NCI-H146 (cell line): ENCODE measurements around the gene FGGY.

Experiments
- DNase-seq: peaks from one replicate; lab custom pipeline; 2025; lab: John Stamatoyannopoulos, UW

FGGY gene

DNA sequence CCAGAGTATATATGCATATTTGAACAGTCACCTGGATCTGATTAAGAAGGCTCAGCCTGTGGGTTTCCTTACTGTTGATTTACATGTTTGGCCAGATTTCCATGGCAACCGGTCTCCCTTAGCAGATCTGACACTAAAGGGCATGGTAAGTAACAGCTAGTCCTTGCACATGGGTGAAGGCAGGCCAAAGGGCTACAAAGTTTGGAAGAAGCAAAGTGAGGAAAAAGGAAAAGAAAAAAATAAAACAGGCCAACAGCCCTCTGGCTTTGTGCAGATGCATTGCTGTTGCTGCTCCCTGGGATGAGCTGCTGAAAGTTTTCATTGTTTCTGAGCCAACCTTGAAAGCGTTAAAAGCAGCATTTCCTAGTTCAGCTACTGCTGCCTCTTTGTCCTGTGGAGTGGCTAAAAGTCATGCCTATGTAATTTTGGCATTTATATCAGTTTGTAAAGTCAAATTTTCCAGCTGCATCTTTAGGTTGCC lies 341.4 kb downstream of the FGGY start:
- peak; percentile 25 for DNase-seq

DNA sequence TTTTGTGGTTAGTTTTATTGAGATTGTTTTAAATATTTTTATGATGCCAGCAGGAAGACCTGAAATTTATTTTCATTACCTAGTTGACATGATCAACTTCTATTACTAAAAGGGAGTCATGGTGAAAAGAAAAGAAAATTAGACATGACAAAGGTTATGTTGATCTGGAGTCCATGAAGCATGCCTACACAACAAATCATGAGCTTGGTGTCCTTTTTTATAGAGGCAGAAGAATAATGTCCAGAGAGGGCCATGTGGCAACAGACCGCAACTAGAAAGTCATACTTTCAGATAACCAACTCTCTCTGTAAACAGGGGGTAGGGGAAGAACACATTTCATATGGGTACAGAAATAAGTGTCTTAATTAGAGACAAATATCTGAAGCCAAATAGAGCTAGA lies 342.4 kb downstream of the FGGY start:
- no peak for DNase-seq

DNA sequence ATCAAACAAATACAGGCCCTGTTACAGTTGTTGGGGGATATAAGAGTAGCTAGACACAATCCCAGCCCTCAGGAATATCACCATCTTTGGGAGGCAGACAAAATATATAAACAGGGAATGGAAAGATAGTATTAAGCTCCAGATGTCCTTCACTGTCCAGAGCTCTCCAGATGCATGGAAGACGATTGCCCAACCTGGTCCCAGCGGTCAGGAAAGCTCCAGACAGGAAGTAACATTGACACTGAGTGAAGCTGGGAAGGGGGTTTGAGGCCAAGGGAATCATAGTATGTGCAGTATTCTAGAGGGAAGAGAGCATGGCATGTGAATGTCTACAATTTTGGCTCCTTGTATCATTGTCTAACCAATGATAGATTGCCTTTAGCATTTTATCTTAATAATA lies 344.0 kb downstream of the FGGY start:
- no peak for DNase-seq

DNA sequence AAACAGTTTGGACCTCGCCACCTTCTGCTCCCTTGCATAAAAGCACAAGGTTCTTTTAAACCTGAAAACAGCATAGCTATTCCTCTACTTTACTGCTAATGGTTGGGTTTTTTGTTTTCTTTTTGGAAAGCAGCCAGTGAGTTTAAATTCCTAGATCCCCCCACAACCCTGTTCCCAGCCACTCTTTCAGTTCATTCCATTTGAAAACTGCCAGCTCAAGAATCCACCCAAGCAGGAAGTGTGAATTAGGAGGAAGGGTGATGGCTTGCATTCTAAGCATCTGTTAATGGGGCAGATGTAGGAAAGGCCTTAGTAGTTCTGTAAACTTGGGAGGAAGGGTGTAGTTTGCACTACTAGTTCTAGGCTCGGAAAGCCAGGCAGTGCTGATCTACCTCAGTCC lies 344.9 kb downstream of the FGGY start:
- no peak for DNase-seq

DNA sequence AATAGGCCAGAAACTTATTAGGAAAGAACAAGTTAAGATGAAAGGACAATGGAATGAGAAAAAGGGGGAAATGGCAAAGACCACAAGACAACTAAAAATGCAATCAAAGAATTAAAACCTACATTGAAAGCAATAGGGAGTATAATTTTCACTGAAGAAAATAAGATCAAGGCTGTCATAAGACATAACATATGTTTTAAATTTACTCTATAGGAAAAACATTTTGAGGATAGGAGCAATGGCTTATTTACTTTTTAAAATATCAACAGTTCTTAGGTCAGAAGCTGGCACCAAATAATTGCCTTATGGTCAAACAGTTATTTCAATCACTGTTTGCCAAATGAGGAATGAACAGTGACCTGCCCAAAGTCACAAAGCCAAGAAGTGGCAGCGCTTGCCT lies 346.6 kb downstream of the FGGY start:
- no peak for DNase-seq

DNA sequence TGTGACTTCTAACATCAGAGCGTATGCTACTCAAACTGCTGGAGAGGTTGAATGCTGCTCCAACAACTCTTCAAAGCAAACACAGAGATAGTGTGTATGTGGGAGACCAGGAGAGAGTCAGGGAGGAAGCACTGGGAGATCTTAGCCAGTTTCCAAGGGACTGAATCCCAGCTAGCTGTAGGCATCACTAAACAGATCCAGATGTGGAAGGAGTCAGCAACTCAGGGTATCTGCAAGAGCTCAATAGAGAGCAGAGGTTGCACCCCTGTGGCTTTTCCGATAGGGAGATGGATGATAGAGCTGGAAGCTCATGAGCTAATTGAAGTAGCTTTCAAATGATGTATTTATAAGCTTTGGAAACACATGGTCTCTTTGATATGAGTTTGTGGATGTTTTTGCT lies 349.0 kb downstream of the FGGY start:
- no peak for DNase-seq

DNA sequence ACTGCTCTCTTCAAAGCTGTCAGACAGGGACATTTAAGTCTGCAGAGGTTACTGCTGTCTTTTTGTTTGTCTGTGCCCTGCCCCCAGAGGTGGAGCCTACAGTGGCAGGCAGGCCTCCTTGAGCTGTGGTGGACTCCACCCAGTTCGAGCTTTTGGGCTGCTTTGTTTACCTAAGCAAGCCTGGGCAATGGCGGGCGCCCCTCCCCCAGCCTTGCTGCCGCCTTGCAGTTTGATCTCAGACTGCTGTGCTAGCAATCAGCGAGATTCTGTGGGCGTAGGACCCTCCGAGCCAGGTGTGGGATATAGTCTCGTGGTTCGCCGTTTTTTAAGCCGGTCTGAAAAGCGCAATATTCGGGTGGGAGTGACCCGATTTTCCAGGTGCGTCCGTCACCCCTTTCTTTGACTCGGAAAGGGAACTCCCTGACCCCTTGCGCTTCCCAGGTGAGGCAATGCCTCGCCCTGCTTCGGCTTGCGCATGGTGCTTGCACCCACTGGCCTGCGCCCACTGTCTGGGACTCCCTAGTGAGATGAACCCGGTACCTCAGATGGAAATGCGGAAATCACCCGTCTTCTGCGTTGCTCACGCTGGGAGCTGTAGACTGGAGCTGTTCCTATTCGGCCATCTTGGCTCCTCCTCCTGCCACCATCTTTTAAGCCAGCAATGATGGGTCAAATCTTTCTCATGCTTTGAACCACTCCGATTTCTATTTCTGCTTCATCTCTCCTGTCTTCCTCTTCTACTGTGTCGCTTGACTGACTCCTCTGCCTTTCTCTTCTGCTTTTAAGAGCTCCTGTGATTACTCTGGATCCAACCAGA lies 356.5 kb downstream of the FGGY start:
- peak; percentile 48 for DNase-seq

DNA sequence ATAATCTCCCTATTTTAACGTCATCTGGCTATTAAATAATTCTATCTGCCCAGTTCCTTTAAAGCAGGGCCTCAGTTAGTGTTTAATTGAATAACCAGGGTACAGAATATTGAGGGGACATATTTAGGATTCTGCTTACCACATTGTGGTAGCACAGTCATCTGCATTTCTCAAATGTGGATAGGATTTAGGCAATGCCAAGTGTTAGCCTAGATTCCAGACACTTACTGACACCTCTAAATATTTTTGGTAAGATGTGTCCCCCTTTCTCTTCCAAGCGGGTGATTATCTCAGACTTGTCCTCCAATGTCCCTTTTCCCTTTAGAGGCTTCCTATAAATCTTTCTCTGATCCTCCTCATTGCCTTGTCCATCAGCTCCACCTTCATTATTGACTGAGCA lies 357.1 kb downstream of the FGGY start:
- no peak for DNase-seq

DNA sequence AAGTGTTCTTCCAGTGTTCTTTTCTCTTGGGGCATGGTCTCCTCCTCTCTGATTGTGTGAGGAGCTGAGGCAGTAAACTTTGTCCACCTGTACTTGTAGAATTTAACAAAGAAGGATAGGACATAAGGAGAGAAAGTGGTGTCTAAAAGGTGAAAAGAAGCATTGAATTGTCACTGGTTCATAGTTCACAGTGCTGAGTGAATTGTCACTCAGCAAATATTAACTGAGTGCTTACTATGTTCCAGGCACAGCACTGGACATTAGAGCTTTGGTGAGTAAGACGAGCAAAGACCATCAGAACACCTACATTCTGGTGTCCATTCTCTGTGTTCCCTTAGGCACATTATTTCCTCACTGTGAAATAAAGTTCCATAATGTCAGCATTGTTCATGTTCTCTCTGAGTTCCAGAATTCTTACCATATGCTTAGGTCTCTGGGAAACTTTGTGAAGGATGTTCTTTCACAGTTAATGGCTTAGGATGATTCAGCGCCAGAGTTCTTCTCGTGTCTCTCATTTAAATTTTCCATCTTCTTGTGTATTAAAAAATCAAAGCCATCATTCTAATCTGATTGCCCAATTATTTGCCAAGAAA lies 361.1 kb downstream of the FGGY start:
- no peak for DNase-seq

DNA sequence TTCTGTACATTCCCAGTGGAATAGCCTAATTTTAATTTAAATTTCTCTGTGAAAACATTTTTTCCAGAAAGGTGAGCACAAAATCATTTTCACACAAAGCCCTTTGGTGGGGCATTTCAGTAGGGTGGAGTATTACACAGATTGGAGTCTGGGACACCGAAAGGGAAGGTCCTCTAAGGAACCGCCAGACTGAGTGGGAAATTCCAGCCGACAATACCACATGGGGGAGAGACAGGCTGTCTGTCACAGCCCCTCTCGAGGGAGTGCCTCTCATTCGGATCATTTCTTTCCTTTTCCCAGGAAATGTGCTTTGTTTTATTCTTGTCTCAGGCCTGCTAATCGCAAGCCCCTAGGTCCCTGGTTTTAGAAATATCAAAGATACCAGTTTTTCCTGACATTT lies 367.3 kb downstream of the FGGY start:
- no peak for DNase-seq

DNA sequence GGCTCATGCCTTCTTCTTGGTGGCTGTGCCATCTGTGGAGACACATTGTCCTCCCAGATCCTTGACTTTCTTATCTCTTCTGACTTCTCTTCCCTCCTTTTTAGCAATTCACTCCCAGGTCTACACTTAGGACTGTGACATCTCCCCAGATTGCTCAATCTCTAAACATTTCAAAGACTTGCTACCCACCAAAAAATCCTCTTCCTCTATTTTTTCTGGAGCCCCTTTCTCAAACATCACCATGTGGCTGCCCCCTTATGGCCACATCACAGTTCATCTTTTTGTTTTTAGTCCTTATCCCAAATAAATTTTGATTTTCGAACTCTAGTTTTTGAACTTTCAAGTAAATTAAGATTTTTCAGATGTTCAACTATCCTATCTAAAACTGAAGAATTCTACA lies 369.2 kb downstream of the FGGY start:
- DNase-seq = no peak

DNA sequence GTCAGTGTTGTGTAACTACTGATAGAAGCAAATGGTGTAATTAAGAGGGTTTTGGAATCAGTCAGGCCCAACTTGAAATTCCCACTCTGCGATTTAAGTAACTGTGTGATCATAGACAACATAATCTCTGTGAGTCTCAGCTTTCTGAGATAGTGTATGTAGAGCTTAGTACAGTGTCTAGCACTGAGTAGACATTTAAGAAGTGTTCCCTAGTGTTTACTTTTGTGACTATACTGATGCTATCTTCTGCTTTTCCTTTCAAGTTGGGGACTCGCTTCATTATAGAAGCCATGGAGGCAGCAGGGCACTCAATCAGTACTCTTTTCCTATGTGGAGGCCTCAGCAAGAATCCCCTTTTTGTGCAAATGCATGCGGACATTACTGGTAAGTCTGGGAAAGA lies 370.1 kb downstream of the FGGY start:
- no peak for DNase-seq

DNA sequence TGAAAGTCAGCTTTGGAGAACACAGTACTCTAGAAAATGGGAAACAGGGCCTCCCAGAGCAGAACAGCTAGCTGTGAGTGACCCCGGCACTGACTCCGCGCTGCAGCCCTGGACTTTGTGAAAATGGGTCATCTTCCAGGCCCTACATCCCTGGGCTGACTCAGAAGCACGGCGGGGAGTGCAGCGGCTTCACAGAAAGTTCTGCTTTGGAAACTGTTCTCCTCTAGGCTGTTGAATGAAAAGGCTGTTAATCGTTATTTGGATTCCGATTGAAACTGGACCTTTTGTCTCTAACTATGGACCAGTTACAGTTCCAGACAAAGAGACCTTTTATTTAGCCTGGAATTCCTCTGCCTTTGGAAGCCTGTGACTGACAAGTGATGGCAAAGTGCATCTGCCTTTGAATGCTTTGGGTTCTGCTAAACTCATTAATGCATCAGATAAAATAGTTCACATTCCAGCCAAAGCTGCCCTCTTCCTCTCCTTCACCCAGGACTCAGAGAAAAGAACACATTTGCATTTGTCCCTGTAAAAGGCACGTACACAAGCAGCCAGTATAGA lies 372.9 kb downstream of the FGGY start:
- no peak for DNase-seq

DNA sequence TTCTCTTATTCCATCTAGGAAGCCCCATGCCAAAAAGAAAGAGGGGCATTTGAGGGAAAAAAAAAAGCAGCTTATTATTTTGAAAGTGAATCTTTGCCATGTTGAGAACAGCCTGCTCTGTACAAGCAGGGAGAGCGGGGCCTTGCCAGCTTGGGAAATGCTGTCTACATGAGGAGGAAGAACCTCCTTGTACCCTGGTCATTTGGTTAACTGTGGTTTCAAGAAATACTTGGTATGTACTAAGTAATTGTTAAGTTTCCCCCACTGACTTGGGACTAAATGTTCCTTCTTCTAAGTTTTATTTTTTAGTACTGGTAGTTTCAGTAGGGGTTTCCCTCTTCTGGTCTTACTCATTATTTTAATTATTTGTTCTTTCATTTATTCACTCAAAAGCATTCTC lies 373.8 kb downstream of the FGGY start:
- no peak for DNase-seq

DNA sequence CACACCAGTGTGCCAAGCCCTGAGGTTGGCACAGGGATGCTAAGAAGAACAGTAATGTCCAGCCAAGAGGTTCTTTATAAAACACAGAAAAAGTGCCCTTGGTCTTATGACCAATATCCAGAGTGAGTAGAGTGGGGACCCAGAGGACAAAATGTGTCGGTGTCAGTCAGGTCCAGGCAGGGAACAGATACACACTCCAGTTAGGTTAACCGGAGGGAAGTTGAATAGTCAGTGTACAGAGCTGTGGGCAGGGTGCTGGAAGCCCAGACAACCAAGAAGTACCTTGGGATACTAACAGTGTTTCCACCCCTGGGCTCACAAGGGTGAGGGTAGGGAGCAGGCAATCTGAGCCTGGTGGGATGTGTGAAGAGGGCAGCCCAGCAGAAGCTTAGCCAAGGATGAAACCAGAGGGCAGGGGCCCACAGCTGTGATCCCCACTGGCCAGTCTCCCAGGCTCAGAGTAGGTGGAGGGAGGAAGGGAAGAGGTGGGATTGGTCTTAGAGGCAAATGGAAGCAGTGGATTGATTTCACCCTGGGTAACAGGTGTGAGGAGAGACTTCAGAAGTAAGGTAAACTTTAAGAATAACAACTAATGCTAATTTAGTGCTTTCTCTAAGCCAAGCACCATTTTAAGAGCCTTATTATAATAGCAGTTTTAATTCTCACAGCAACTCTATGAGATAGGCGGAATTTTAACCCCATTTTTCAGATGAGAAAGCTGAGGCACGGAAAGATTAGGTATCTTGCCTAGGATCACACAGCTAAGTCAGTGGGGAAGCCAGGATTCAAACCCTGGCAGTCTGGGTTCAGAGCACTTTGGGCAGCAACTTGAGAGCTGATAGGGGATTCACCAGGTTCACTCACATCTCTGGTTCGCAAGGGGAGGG lies 374.4 kb downstream of the FGGY start:
- no peak for DNase-seq

DNA sequence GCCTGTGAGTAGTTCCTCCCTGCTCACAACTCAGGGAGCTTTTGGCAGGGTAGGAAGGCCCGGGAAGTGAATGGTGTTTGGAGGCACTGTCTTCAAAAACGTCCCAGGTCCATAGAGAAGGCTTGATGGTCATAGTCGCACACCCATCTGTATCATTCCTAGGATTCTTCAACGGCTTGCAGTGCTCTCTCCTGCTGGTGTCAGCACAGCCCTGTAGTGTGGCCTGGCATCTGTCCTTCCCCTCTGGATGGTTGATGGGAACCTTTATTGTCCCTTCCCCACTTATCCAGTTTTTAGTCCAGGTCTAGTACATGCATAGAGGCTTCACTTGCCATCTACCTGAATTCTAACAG lies 375.0 kb downstream of the FGGY start:
- no peak for DNase-seq

DNA sequence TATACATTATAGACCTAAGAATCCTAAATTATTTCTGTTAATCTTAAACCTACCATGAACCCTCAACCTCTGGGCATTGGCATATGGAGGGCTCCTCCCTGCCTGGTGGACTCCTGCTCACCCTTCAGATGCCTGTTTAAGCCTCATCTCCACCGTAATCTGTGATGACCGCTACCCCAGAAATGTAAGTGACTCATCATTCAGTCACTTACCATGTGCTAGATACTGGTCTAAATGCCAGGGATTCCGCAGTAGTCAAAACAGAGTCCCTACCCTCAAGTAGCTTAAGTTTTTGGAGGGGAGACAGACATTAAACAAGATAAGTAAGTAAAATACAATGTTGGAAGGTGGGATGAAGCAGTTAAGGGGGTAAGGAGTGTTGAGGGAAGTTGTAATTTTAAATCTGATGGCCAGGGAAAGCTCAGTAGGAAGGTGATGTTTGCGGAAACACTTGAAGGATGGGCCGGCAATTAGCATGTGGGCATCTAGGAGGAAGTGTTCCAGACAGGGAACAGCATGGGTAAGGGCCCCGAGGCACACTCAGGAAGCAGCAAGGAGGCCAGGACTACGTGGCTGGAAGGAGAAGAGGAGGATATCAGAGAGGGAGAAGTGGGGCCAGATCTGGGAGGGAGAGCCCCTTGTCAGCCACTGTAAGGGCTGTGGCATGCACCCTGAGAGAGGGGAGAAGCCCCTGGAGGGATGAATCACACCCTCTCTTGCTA lies 376.1 kb downstream of the FGGY start:
- no peak for DNase-seq

DNA sequence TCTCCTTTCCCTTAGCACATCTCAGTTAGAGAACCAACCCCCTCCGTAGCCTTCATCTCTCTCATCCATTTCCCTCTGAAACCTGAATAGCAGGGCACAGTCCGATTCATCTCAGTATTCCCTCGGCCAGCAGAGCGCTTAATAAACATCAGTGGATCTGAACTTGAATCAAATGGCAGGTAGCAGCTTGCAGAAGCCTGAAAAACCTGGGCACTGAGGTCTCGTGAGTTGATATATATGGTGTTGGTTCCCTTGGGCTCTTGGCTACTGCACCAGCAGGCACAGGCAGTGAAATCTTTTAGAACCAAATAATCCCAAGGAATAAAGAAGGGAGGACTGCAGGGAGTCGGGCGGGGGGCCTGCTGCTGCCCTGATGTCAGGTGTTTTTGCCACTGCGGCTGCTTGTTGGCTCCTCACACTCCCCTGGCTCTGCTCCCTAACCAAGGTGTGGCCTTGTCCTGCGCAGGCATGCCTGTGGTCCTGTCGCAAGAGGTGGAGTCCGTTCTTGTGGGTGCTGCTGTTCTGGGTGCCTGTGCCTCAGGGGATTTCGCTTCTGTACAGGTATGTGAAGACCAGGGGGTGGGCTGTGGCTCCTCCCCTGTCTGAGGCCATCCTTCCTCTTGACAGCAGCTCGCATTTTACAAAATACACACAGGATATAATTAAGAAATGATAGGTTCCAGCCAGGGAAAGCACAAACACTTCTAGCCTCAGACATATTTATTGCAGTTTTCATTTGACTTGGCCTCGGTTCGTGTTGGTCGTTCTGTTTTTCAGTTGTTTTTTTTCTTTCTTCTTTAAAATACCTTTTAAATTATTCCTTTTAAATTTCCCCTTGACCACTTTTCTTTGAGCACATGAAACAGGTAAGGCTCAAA lies 376.9 kb downstream of the FGGY start:
- no peak for DNase-seq

DNA sequence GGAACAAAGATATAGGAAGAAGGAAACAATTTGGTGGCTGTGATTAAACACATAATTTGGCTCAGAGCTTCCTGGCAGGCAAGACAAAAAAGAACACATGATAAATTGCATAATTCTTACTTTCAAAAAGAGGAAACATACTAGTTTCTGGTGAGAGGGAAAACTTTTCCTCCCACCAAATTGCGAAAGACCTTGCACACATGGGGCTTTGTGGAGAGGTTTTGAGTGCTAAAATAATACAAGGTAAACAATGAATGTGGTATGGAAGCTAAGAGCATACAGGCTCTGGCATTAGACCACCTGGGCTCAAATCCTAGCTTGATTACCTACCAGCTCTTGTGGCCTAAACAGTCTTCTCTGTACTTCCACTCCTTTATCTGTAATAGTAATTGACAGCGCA lies 377.7 kb downstream of the FGGY start:
- no peak for DNase-seq

DNA sequence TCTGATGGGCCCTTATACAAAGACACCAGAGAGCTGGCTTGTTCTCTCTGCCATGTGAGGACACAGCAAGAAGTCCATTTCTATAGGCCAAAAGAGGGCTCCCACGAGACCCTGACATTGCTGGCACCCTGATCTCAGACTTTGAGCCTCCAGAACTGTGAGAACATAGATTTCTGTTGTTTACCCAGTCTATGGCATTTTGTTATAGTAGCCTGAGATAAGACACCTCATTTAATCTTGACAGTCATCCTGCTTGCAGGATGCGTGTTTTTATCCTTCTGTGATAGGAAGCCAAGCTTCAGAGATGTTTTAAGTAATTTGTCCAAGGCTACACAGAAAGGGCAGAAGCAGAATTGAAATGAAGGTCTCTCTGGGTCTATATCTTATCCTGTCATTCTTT lies 379.0 kb downstream of the FGGY start:
- DNase-seq = no peak

DNA sequence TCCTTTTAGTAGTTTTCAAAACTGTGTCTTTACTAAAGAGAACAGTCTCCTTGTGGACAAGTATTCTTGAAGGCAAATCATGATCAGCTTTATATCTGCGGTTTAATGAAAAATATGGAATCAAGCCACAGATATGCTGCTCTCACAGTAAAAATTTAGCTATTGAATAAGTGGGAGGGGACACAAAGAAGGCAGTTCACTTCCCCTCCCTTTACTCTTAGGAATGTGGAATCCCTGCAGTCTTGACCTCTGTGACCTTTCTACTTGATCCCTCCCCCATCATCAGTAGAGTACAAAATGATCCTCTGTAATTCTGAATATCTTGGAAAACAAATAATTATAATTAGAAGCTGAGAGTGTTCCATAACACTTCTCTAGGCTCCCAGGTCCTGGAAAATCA lies 381.1 kb downstream of the FGGY start:
- no peak for DNase-seq
